WTC11 (cell line): Measurements from ENCODE around the gene ARAP3. TPM values are rescaled to one million over a fixed set of nuclear protein-coding genes. Genes with fewer than 3 reads are reported as not detected.
"Not testable (repeated sequence)": the region's sequence is repeated elsewhere in the genome, so short reads cannot be mapped to it uniquely, and the experiment has no call there.

Experiments
- ATAC-seq: fragments of 200-7000 bp; cut with Tn5 transposase; 2 replicates; pipeline ENCODE4 v1.10.0; 2021; ENCODE audit warnings: mild to moderate bottlenecking, moderate library complexity
- CTCF ChIA-PET: fragments of 300-600 bp; sonication (Branson Sonifier 250); formaldehyde crosslinking; loops from one replicate; lab custom pipeline; 2021; ENCODE audit warnings: antibody characterized with exemption; lab: Charles Lee
- POLR2A ChIA-PET: fragments of 350-600 bp; sonication (Branson Sonifier 250); formaldehyde crosslinking; loops from one replicate; lab custom pipeline; 2021; ENCODE audit warnings: antibody characterized with exemption; lab: Charles Lee
- DNase-seq: peaks from one replicate; pipeline ENCODE4 v3.0.0; 2021; ENCODE audit warnings: low spot score
- H3K27ac Mint-ChIP-seq: 2 replicates; pipeline ENCODE4 v1.8.0; 2021; ENCODE audit warnings: mixed read lengths
- H3K27me3 Mint-ChIP-seq: 2 replicates; pipeline ENCODE4 v1.8.0; 2021; ENCODE audit warnings: low read depth, mild to moderate bottlenecking, moderate library complexity, mixed read lengths
- H3K36me3 Mint-ChIP-seq: 2 replicates; pipeline ENCODE4 v1.8.0; 2021; ENCODE audit warnings: mixed read lengths
- H3K4me1 Mint-ChIP-seq: 2 replicates; pipeline ENCODE4 v1.8.0; 2022; ENCODE audit warnings: mixed read lengths
- H3K4me3 Mint-ChIP-seq: 2 replicates; pipeline ENCODE4 v1.8.0; 2021; ENCODE audit warnings: mild to moderate bottlenecking, moderate library complexity, mixed read lengths
- H3K9me3 Mint-ChIP-seq: 2 replicates; pipeline ENCODE4 v1.8.0; 2021; ENCODE audit warnings: mixed read lengths
- AR ChIP-seq: fragments of 250-450 bp; sonication (Bioruptor Pico); IDR thresholded peaks from 2 replicates; pipeline ENCODE4 v1.9.0; 2021; ENCODE audit warnings: mild to moderate bottlenecking
- ARID4B ChIP-seq: sonication (generic); formaldehyde crosslinking; IDR thresholded peaks from 2 replicates; pipeline ENCODE4 v1.8.0; 2023; ENCODE audit warnings: missing genetic modification reagents, mild to moderate bottlenecking, borderline replicate concordance
- ATF1 ChIP-seq: sonication (generic); formaldehyde crosslinking; IDR thresholded peaks from 2 replicates; pipeline ENCODE4 v1.8.1; 2023; ENCODE audit warnings: mild to moderate bottlenecking, moderate library complexity, missing genetic modification reagents
- ATF2 ChIP-seq: sonication (generic); formaldehyde crosslinking; IDR thresholded peaks from 2 replicates; pipeline ENCODE4 v1.8.1; 2022; ENCODE audit warnings: low read depth, missing genetic modification reagents, borderline replicate concordance
- ATF3 ChIP-seq: sonication (generic); formaldehyde crosslinking; conservative IDR thresholded peaks from 2 replicates; pipeline ENCODE4 v1.8.1; 2022; ENCODE audit warnings: mild to moderate bottlenecking, missing genetic modification reagents
- CREM ChIP-seq: sonication (generic); formaldehyde crosslinking; IDR thresholded peaks from 2 replicates; pipeline ENCODE4 v1.8.1; 2022; ENCODE audit warnings: mild to moderate bottlenecking, missing genetic modification reagents, moderate library complexity
- ELF4 ChIP-seq: sonication (generic); formaldehyde crosslinking; IDR thresholded peaks from 2 replicates; pipeline ENCODE4 v1.8.1; 2022; ENCODE audit warnings: low read depth, mild to moderate bottlenecking, moderate library complexity, missing genetic modification reagents
- ETV6 ChIP-seq: sonication (generic); formaldehyde crosslinking; IDR thresholded peaks from 2 replicates; pipeline ENCODE4 v1.8.1; 2022; ENCODE audit warnings: mild to moderate bottlenecking, missing genetic modification reagents
- FOXJ3 ChIP-seq: sonication (generic); formaldehyde crosslinking; IDR thresholded peaks from 2 replicates; pipeline ENCODE4 v1.9.0; 2021; ENCODE audit warnings: missing genetic modification reagents, mild to moderate bottlenecking, borderline replicate concordance
- FOXK1 ChIP-seq: sonication (generic); formaldehyde crosslinking; IDR thresholded peaks from 2 replicates; pipeline ENCODE4 v1.8.0; 2022; ENCODE audit warnings: mild to moderate bottlenecking, moderate library complexity, missing genetic modification reagents
- GABPB1 ChIP-seq: sonication (generic); formaldehyde crosslinking; IDR thresholded peaks from 2 replicates; pipeline ENCODE4 v1.8.1; 2023; ENCODE audit warnings: mild to moderate bottlenecking, missing genetic modification reagents
- MLX ChIP-seq: sonication (generic); formaldehyde crosslinking; IDR thresholded peaks from 2 replicates; pipeline ENCODE4 v1.8.1; 2023; ENCODE audit warnings: mild to moderate bottlenecking, missing genetic modification reagents, moderate library complexity
- NFE2L1 ChIP-seq: sonication (generic); formaldehyde crosslinking; IDR thresholded peaks from 2 replicates; pipeline ENCODE4 v1.8.1; 2023; ENCODE audit warnings: missing genetic modification reagents
- RORB ChIP-seq: fragments of 250-450 bp; sonication (Bioruptor Pico); IDR thresholded peaks from 2 replicates; pipeline ENCODE4 v1.9.0; 2021; ENCODE audit warnings: mild to moderate bottlenecking
- SMAD4 ChIP-seq: sonication (generic); formaldehyde crosslinking; IDR thresholded peaks from 2 replicates; pipeline ENCODE4 v1.8.0; 2022; ENCODE audit warnings: mild to moderate bottlenecking, missing genetic modification reagents
- USF1 ChIP-seq: sonication (generic); formaldehyde crosslinking; IDR thresholded peaks from 2 replicates; pipeline ENCODE4 v1.8.0; 2022; ENCODE audit warnings: mild to moderate bottlenecking, missing genetic modification reagents
- ZBTB43 ChIP-seq: sonication (generic); formaldehyde crosslinking; IDR thresholded peaks from 2 replicates; pipeline ENCODE4 v1.8.1; 2023; ENCODE audit warnings: mild to moderate bottlenecking, missing genetic modification reagents
- ZNF232 ChIP-seq: sonication (generic); formaldehyde crosslinking; IDR thresholded peaks from 2 replicates; pipeline ENCODE4 v1.8.0; 2022; ENCODE audit warnings: mild to moderate bottlenecking, missing genetic modification reagents
- ZNF423 ChIP-seq: fragments of 250-450 bp; sonication (Bioruptor Pico); IDR thresholded peaks from 2 replicates; pipeline ENCODE4 v2.1.2; 2022; ENCODE audit warnings: mild to moderate bottlenecking, moderate library complexity
- ZNF512 ChIP-seq: sonication (generic); formaldehyde crosslinking; IDR thresholded peaks from 2 replicates; pipeline ENCODE4 v1.8.1; 2022; ENCODE audit warnings: missing genetic modification reagents, borderline replicate concordance
- total RNA-seq: library from RNA; stranded (reverse); gene quantifications from 3 replicates; pipeline ENCODE4 v1.2.3, GENCODE V29; 2021

The ARAP3 gene
- total RNA-seq, 1 experiment from 2014 or later = 60.4 TPM

GRCh38 chr5:141725891-141726290 is 43.9 kb upstream of the ARAP3 start (continued):
- no peak for TF ChIP-seq AR (CRISPR knock-in tag)
- TF ChIP-seq ZNF232 (CRISPR knock-in tag) = no peak
- TF ChIP-seq MLX = no peak
- TF ChIP-seq NFE2L1 (CRISPR knock-in tag) = no peak
- no peak for TF ChIP-seq ZNF512 (CRISPR knock-in tag)
- TF ChIP-seq RORB (CRISPR knock-in tag) = no peak
- TF ChIP-seq GABPB1 (CRISPR knock-in tag) = no peak
- TF ChIP-seq CREM (CRISPR knock-in tag) = no peak
- no peak for TF ChIP-seq ATF2 (CRISPR knock-in tag)
- no peak for TF ChIP-seq ZNF423 (CRISPR knock-in tag)
- TF ChIP-seq ETV6 (CRISPR knock-in tag) = no peak

GRCh38 chr5:141725174-141725573 is 43.1 kb upstream of the ARAP3 start:
- CTCF ChIA-PET = interaction anchor here (0.9 kb wide), 1 partner anchor 244 kb away, joined by 3 read pairs; the partner anchor contains the start of gene RNF14
- H3K27ac Mint-ChIP-seq, POLR2A ChIA-PET, ATAC-seq, DNase-seq, H3K36me3 Mint-ChIP-seq, H3K27me3 Mint-ChIP-seq, H3K4me3 Mint-ChIP-seq: not testable (repeated sequence)
- Mint-ChIP-seq H3K9me3 (peaks cover 17% of the 10 kb centered on the region), H3K4me1 (peaks cover 23% of the 10 kb centered on the region)

- DNase-seq = no peak
- CTCF ChIA-PET = interaction anchor here (1.1 to 1.5 kb wide), 4 partner anchors 9 to 247 kb away, joined by 3 to 4 read pairs (median 4); partner anchors contain the start of genes PCDH1 and RNF14
- no peak for ATAC-seq
- H3K9me3 Mint-ChIP-seq = peaks cover 17% of the 10 kb centered on the region
- no peak overlapping the region for H3K27ac Mint-ChIP-seq
- no peak overlapping the region for H3K4me3 Mint-ChIP-seq
- POLR2A ChIA-PET = interaction anchor here (0.6 kb wide), 1 partner anchor 68 kb away, joined by 3 read pairs; no protein-coding TSS in a partner anchor
- H3K36me3 Mint-ChIP-seq = peaks cover 4% of the 10 kb centered on the region; the same call in 1 of the 2 replicates
- peaks cover 6% of the 10 kb centered on the region; the same call in 1 of the 2 replicates for H3K27me3 Mint-ChIP-seq
- H3K4me1 Mint-ChIP-seq = peaks cover 18% of the 10 kb centered on the region
- no peak for TF ChIP-seq SMAD4 (CRISPR knock-in tag)
- no peak for TF ChIP-seq ARID4B
- no peak for TF ChIP-seq GABPB1 (CRISPR knock-in tag)
- TF ChIP-seq ELF4 (CRISPR knock-in tag) = no peak
- TF ChIP-seq FOXJ3 (CRISPR knock-in tag) = no peak
- TF ChIP-seq ATF1 (CRISPR knock-in tag) = no peak
- no peak for TF ChIP-seq ETV6 (CRISPR knock-in tag)
- no peak for TF ChIP-seq FOXK1 (CRISPR knock-in tag)
- TF ChIP-seq ZBTB43 = no peak
- no peak for TF ChIP-seq ATF3
- no peak for TF ChIP-seq USF1 (CRISPR knock-in tag)
These were observed 40.2 kb upstream of the ARAP3 start for GRCh38 chr5:141722266-141722665.
